Endodermal cell (in vitro differentiated cells): ENCODE results near the gene OR8B3. TPM values are rescaled to one million over a fixed set of nuclear protein-coding genes. Genes with fewer than 3 reads are reported as not detected.

ENCODE experiments used
- DNase-seq: peaks from one replicate; pipeline ENCODE4 v3.0.0-alpha.2; 2017
- H3K27ac ChIP-seq: 2 replicates; pipeline ENCODE4 v1.5.1; 2013; ENCODE audit warnings: mild to moderate bottlenecking, low read depth, low read length, moderate library complexity
- H3K27me3 ChIP-seq: 2 replicates; pipeline ENCODE4 v1.6.1; 2013; ENCODE audit warnings: mild to moderate bottlenecking, low read length, moderate library complexity; ENCODE audit not compliant: insufficient read depth, control insufficient read depth, poor library complexity, severe bottlenecking
- H3K36me3 ChIP-seq: 2 replicates; pipeline ENCODE4 v1.7.0; 2013; ENCODE audit warnings: mild to moderate bottlenecking, low read length, moderate library complexity; ENCODE audit not compliant: control insufficient read depth, insufficient read depth
- H3K4me1 ChIP-seq: one replicate; pipeline ENCODE4 v1.7.0; 2013; ENCODE audit warnings: low read length; ENCODE audit not compliant: control insufficient read depth, insufficient read depth
- H3K4me3 ChIP-seq: 2 replicates; pipeline ENCODE4 v1.5.1; 2013; ENCODE audit warnings: mild to moderate bottlenecking, low read length, moderate library complexity
- H3K9ac ChIP-seq: 2 replicates; pipeline ENCODE4 v1.6.1; 2013; ENCODE audit warnings: mild to moderate bottlenecking, low read length, moderate library complexity; ENCODE audit not compliant: poor library complexity, severe bottlenecking; ENCODE audit errors: extremely low read depth
- H3K9me3 ChIP-seq: 2 replicates; pipeline ENCODE4 v1.6.1; 2013; ENCODE audit warnings: mild to moderate bottlenecking, low read length, moderate library complexity; ENCODE audit not compliant: control insufficient read depth
- H3K27ac Mint-ChIP-seq: 2 replicates; pipeline ENCODE4 v1.8.0; 2020; ENCODE audit warnings: mixed read lengths
- H3K27me3 Mint-ChIP-seq: 2 replicates; pipeline ENCODE4 v1.8.0; 2021; ENCODE audit warnings: mild to moderate bottlenecking, mixed read lengths; ENCODE audit not compliant: insufficient read depth
- H3K36me3 Mint-ChIP-seq: 2 replicates; pipeline ENCODE4 v1.8.0; 2020; ENCODE audit warnings: low read depth, mixed read lengths
- H3K4me1 Mint-ChIP-seq: 2 replicates; pipeline ENCODE4 v1.8.0; 2020; ENCODE audit warnings: mixed read lengths
- H3K4me3 Mint-ChIP-seq: 2 replicates; pipeline ENCODE4 v1.8.0; 2020; ENCODE audit warnings: mild to moderate bottlenecking, moderate library complexity, mixed read lengths
- H3K9me3 Mint-ChIP-seq: 2 replicates; pipeline ENCODE4 v1.8.0; 2020; ENCODE audit warnings: mild to moderate bottlenecking, mixed read lengths
- CTCF ChIP-seq: fragments of 200-600 bp; sonication (generic); conservative IDR thresholded peaks from 2 replicates; pipeline ENCODE4 v1.5.0; 2021; ENCODE audit warnings: antibody characterized with exemption, mild to moderate bottlenecking
- WGBS, 2 experiments: methylation state at CpG; one replicate each; pipeline versions ENCODE4 v1.1.5 to v1.1.7; 2013; ENCODE audit warnings: missing lambda C conversion rate in 2 of 2, mixed read lengths in 1 of 2; ENCODE audit not compliant: insufficient coverage in 1 of 2, insufficient read length in 1 of 2; 5-methylcytosine and 5-hydroxymethylcytosine counted together
- total RNA-seq, 2 donors: library from RNA; stranded (reverse); fragmentation: NEBNext Ultra II Directional in 1 of 2; extraction: Animal tissue kit (Norgen Biotek cat#: 25700) in 1 of 2; gene quantifications; 2 replicates in 1 of 2; 3 replicates in 1 of 2; pipeline ENCODE4 v1.2.1, GENCODE V29; 2021

Gene OR8B3
- total RNA-seq, 2 donors from 2014 or later = not detected

DNA sequence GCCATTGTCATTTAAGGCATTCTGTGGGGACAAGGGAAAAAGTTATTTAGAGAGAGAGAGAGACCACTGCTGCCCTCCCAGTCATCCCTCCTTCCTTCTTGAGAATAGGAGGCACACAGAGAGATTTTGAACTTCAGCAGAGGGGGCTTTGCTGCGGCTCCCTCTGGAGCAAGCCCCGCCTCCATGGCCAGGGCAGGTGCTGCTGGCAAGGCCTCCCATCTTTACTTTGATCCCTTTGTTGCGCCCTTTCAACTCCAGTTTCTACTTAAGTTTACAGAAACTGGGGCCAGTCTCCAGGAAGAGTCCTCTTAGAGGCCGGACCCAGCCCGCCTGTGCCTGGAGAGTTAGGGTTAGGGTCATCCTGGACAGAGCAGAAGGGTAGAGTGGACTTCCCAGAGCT lies 42.3 kb upstream of the OR8B3 start:
- no peak for DNase-seq
- Mint-ChIP-seq H3K4me3 (no peak overlapping the region), H3K9me3 (no peaks in the 10 kb centered on the region), H3K4me1 (peaks cover 9% of the 10 kb centered on the region), H3K27ac (no peak overlapping the region), H3K36me3 (no peaks in the 10 kb centered on the region), H3K27me3 (peaks cover 12% of the 10 kb centered on the region)
- H3K36me3 ChIP-seq = no peaks in the 10 kb centered on the region
- 91 to 92% methylated on average over 4 to 5 of the region's 5 CpGs for WGBS, 2 experiments
- no peak overlapping the region for H3K9ac ChIP-seq
- H3K9me3 ChIP-seq = no peaks in the 10 kb centered on the region
- TF ChIP-seq CTCF = no peak
- peaks cover 7% of the 10 kb centered on the region for H3K27me3 ChIP-seq
- H3K4me1 ChIP-seq = no peaks in the 10 kb centered on the region
- H3K27ac ChIP-seq = no peak overlapping the region
- no peak overlapping the region for H3K4me3 ChIP-seq

DNA sequence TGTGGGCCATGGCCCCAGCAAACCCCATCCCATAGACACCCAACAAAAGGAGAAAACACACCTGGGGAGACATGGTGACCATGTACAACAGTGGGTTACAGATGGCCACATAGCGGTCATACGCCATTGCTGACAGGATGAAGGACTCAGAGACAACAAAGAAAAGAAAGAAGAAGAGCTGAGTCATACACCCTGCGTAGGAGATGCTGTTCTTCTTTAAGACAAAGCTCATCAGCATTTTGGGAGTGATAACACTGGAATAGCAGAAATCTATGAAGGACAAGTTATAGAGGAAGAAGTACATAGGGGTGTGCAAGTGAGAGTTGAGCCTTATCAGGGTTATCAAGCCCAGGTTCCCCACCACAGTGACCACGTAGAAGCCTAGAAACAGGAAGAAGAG lies 41.8 kb upstream of the OR8B3 start:
- no peak overlapping the region for H3K27ac ChIP-seq
- no peaks in the 10 kb centered on the region for H3K4me1 ChIP-seq
- H3K36me3 ChIP-seq = no peaks in the 10 kb centered on the region
- H3K27ac Mint-ChIP-seq = no peak overlapping the region
- H3K9ac ChIP-seq = no peak overlapping the region
- peaks cover 13% of the 10 kb centered on the region for H3K27me3 Mint-ChIP-seq
- DNase-seq = no peak
- no peaks in the 10 kb centered on the region for H3K36me3 Mint-ChIP-seq
- TF ChIP-seq CTCF = no peak
- no peak overlapping the region for H3K4me3 Mint-ChIP-seq
- H3K9me3 ChIP-seq = no peaks in the 10 kb centered on the region
- no peak overlapping the region for H3K4me3 ChIP-seq
- H3K4me1 Mint-ChIP-seq = peaks cover 9% of the 10 kb centered on the region
- H3K27me3 ChIP-seq = peaks cover 11% of the 10 kb centered on the region
- H3K9me3 Mint-ChIP-seq = no peaks in the 10 kb centered on the region
- WGBS, 2 experiments = 94 to 95% methylated on average over 4 of the region's 4 CpGs

GRCh38 chr11:124434699-124435098 lies 35.9 kb upstream of the OR8B3 start:
- peaks cover 8% of the 10 kb centered on the region for H3K9me3 ChIP-seq
- no peak overlapping the region for H3K27ac Mint-ChIP-seq
- H3K9me3 Mint-ChIP-seq = peaks cover 2% of the 10 kb centered on the region
- H3K27me3 Mint-ChIP-seq = peaks cover 13% of the 10 kb centered on the region
- no peaks in the 10 kb centered on the region for H3K36me3 ChIP-seq
- no peak overlapping the region for H3K4me3 ChIP-seq
- H3K36me3 Mint-ChIP-seq = no peaks in the 10 kb centered on the region
- no peak for DNase-seq
- H3K4me3 Mint-ChIP-seq = no peak overlapping the region
- no peak overlapping the region for H3K27ac ChIP-seq
- no peaks in the 10 kb centered on the region for H3K4me1 ChIP-seq
- no peak for TF ChIP-seq CTCF
- peaks cover 12% of the 10 kb centered on the region for H3K27me3 ChIP-seq
- H3K4me1 Mint-ChIP-seq = no peaks in the 10 kb centered on the region
- 96 to 100% methylated on average over 1 to 2 of the region's 2 CpGs for WGBS, 2 experiments
- H3K9ac ChIP-seq = no peak overlapping the region
